IPS-11a (cell line): ENCODE measurements around the gene ABT1.
"Not testable (repeated sequence)": the region's sequence is repeated elsewhere in the genome, so short reads cannot be mapped to it uniquely, and the experiment has no call there.

Experiments used
- H3K4me3 ChIP-seq: one replicate; pipeline ENCODE4 v1.5.1; 2013; ENCODE audit warnings: low read depth, low read length, control low read depth

Gene ABT1

DNA sequence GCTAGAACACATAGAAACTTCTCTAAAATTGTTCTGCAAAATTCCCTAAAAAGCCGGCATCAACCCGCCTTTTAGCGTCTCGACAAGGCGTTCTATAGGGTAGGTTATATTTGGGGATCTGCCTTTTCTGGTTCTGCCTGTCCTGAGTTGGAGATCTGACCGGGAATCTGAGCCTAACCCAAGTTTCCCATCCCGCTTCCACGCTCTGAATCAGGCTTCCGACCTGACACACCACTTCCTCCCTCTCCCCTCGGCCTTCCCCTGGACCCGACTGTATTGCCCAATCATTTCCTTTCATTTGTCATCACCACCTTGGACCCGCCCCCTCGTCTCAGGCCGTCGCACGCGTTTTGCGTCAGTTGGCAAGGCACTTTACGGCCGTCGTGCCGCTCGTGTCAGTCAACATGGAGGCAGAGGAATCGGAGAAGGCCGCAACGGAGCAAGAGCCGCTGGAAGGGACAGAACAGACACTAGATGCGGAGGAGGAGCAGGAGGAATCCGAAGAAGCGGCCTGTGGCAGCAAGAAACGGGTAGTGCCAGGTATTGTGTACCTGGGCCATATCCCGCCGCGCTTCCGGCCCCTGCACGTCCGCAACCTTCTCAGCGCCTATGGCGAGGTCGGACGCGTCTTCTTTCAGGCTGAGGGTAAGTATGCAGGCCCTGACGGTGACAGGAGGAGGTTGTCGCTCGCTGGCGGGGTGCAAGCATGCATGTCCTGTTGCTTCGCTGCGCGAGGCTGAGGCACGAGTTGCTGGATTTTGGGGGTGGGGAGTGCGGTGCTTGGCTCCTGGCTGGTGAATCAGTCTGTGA lies at the start of gene ABT1:
Gene ABT1 (plus strand): TSS at position 375 of the 810 bp plus-strand sequence. CDS start 30 bp downstream, at position 405.
- peak within 1 kb of the TSS; percentile 100 for H3K4me3 ChIP-seq

- not testable (repeated sequence) for H3K4me3 ChIP-seq
Measured at GRCh38 chr6:26547363-26547762, 49.4 kb upstream of the ABT1 start.

- peak overlapping the region; percentile 33 for H3K4me3 ChIP-seq
Measured at GRCh38 chr6:26550250-26550993, 46.3 kb upstream of the ABT1 start.

DNA sequence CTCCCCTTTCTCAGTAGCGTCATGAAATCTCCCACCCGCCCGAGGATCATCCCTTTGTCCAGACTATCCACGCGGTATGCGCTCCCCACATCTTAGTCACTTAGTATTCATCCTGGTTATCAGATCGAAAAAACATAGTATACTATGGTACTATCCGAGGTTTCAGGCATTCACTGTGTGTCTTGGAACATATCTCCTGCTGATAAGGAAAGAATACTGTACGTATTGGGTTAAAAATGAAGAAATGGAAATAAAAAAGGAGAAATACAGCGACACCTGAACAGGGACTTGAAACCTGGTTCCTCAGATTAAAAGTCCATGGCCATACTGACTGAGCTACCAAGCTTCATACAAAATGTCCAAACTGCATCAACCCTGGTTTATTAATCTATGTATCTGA lies 44.5 kb upstream of the ABT1 start:
- no peak overlapping the region for H3K4me3 ChIP-seq

DNA sequence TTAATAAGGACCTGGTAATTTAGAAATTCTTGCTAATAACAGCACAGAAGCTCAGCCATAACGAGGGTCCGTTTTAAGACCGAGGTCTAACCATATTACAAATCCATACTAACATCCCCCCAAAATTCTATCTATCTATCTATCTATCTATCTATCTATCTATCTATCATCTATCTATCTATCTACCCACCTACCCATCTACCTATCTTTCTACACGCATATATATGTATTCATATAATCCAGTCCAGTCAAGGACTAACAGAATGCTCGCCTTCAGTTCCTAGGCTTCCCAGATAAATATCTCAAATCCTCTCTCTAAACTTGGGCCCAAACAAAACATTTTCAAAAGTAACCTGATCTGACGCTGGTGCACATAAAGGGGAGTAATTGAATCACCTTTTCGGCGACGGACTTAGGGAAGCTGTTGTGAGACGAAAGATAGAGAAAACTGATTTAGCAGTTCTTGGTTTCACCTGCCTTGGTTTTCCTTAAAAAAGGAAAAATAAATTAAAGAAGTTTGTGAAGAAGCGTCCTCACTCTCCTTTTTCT lies 44.0 kb upstream of the ABT1 start:
- H3K4me3 ChIP-seq = peak overlapping the region; percentile 71

GRCh38 chr6:26553264-26553634 lies 43.5 kb upstream of the ABT1 start:
- H3K4me3 ChIP-seq = peak overlapping the region; percentile 71

GRCh38 chr6:26553635-26554446 lies 42.9 kb upstream of the ABT1 start:
- H3K4me3 ChIP-seq = peak overlapping the region; percentile 71

DNA sequence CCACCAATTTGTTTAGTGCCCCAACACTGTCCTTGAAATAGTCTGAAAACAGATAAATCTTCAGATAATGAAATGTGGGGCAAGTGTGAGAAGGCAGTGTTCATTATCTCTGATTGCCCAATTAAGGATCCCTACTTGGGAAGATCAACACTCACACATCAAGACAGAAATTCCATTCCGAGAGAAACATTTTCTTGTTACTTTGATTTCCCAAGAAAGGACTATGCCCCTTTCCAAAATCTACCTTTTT lies 42.4 kb upstream of the ABT1 start:
- H3K4me3 ChIP-seq = peak overlapping the region; percentile 71

- H3K4me3 ChIP-seq = peak overlapping the region; percentile 71
Measured at GRCh38 chr6:26554697-26555504, 41.9 kb upstream of the ABT1 start.

- peak overlapping the region; percentile 71 for H3K4me3 ChIP-seq
Measured at GRCh38 chr6:26555505-26556262, 41.1 kb upstream of the ABT1 start.

DNA sequence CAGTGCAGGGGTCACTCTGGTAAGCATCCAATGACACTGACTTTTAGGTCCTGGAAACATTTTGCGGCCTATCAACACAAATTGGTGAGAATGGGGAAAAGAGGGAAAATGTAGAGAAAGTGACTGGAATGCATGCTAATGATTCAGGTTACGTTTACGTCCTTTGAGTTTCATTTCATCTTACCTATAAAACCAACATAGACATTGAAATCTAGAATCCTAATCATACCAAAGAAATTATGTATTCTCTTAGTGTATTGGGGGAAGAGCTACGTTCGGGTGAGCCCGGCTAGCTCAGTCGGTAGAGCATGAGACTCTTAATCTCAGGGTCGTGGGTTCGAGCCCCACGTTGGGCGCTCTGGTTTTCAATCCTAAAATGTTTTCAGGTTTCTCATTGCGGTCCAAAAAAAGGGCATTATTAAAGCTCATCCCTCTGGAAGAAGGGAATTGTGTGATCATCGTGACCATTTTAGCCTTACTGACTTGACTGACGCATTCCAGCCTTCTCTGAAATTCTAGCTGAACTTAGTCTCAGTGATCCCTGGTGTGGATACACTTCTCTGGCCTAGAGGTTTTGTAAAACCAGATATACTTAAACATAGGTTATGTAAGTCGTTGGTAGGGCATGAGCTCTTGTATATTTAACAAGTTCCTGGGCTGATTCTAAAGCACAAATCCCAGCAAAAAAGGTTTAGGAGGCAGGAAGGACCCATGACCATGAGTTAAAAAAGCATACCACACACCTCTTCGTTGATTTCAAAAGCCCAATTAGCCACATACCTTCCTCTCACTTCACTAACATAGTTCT lies 40.3 kb upstream of the ABT1 start:
- H3K4me3 ChIP-seq = peak overlapping the region; percentile 71

DNA sequence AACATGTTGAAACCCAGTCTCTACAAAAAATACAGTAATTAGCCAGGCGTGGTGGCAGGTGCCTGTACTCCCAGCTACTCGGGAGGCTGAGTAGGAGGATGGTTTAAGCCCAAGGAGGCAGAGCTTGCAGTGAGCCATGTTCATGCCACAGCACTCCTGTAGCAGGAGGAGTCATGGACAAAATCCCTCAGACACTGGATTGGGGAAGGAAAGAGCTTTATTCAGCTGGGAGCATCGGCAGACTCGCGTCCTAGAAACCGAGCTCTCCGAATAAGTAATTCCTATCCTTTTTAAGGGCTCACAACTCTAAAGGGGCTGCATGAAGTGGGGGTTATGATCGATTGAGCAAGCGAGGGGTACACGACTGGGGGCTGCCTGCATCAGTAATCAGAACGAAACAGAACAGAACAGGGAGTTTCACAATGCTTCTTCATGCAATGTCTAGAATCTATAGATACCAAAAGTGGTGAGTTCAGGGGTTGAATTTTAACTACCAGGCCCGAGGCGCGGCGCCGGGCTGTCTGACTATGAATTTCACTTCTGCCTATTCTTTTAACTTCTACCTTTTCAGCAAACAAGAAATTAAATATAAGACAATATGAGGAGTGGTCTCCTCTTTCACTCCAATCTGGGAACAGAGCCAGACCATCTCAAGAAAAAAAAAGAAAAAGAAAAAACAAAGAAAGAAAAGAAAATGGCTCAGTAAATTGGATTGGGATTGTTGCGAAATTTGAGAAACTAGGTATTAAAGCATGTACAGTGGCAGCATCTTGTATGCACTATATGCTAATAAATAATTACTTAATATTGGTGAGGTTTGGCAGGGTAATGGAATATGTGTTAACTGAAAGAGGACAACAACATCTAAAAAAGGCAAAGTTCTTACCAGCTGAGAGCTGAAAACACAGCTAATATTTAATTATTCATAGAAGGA lies 35.0 kb upstream of the ABT1 start:
- H3K4me3 ChIP-seq = no peak overlapping the region

DNA sequence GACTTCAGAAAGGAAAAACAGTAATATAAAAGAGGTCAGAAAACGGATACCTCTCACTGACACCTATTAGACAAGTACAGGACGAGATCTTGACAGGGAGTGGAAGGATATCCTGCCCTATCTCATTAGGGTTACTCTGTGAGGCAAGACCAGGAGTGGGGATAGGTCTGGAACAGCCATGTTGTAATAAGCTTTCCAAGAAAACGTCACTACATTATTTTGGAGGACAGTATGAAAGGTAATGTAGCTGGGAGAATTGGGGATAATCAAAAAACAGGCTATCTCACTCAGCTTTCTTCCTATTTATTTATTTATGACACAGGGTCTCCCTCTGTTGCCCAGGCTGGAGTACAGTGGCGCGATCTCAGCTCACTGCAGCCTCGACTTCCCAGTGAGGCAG lies 33.3 kb upstream of the ABT1 start:
- H3K4me3 ChIP-seq = no peak overlapping the region

GRCh38 chr6:26568601-26569432 lies 27.9 kb upstream of the ABT1 start:
- peak overlapping the region; percentile 82 for H3K4me3 ChIP-seq

DNA sequence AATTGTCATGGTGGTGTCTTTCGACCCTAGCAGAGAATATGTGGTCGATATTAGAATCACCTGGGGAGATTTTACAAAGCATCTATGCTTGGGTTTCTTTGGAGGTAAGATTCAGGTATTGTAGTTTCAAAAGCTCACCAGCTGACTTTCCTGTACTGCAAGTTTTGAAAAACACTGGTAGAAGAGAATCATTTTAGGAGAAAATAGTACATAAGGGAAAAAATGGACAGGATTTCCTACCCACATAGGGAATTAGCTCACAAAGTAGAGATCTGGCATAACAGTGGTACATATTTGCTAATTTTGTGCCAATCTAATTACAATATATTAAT lies 27.4 kb upstream of the ABT1 start:
- peak overlapping the region; percentile 82 for H3K4me3 ChIP-seq

- no peak overlapping the region for H3K4me3 ChIP-seq
Measured at GRCh38 chr6:26570027-26570809, 26.5 kb upstream of the ABT1 start.
